Vagina (tissue), 2 donors: ENCODE data around the gene URI1. TPM values are rescaled to one million over a fixed set of nuclear protein-coding genes. Genes with fewer than 3 reads are reported as not detected.

Experiments
- DNase-seq, 2 donors: peaks; one replicate each; pipeline ENCODE4 v3.0.0-alpha.2; 2017; ENCODE audit errors: extremely low spot score in 2 of 2
- H3K27ac ChIP-seq: fragments of 200-600 bp; sonication (generic); one replicate; pipeline ENCODE4 v1.5.1; 2019
- H3K27me3 ChIP-seq: fragments of 200-600 bp; sonication (generic); one replicate; pipeline ENCODE4 v1.5.1; 2019
- H3K36me3 ChIP-seq, 2 donors: fragments of 200-600 bp; sonication (generic); one replicate each; pipeline ENCODE4 v1.5.1; 2017 to 2019
- H3K4me1 ChIP-seq: fragments of 200-600 bp; sonication (generic); one replicate; pipeline ENCODE4 v1.5.1; 2019
- H3K4me3 ChIP-seq, 2 donors: fragments of 200-600 bp; sonication (generic); 1 replicate in 1 of 2; 2 replicates in 1 of 2; pipeline ENCODE4 v1.5.1; 2016 to 2019
- H3K9me3 ChIP-seq: fragments of 200-600 bp; sonication (generic); one replicate; pipeline ENCODE4 v1.5.1; 2019
- POLR2A ChIP-seq, 2 donors: fragments of 450-650 bp; IDR thresholded peaks; one replicate each; pipeline ENCODE4 v1.6.1; 2017; ENCODE audit warnings: antibody characterized with exemption in 2 of 2, mild to moderate bottlenecking in 2 of 2, moderate library complexity in 2 of 2
- POLR2AphosphoS5 ChIP-seq, 2 donors: sonication (generic); formaldehyde crosslinking; IDR thresholded peaks; one replicate each; pipeline ENCODE4 v1.9.0; 2017; ENCODE audit warnings: antibody characterized with exemption in 2 of 2, mild to moderate bottlenecking in 2 of 2, low read depth in 1 of 2; ENCODE audit not compliant: insufficient read depth in 1 of 2
- intact Hi-C: fragments of 100-400 bp; cut with DNase I; formaldehyde crosslinking; loops from one replicate; pipeline ENCODE4 v1.15.1; 2023
- total RNA-seq: library from RNA; depleted of rRNA; stranded (reverse); fragments of >200 nt; gene quantifications from one replicate; pipeline ENCODE4 v1.2.3, GENCODE V29; 2016
- TF ChIP-seq, protein P1 (sequence below), 3 experiments: fragments of 450-650 bp in 2 of 3; fragments of 200-600 bp in 1 of 3; sonication (generic) in 1 of 3; IDR thresholded peaks; one replicate each; pipeline ENCODE4 v1.5.1; 2017 to 2019; ENCODE audit warnings: antibody characterized with exemption in 3 of 3, mild to moderate bottlenecking in 2 of 3, moderate library complexity in 2 of 3

Gene URI1
- total RNA-seq, 1 donor from 2014 or later: 39.8 TPM

GRCh38 chr19:29971648-29972047 is 29.6 kb downstream of the URI1 start:
- peaks cover 38% of the 10 kb centered on the region for H3K4me1 ChIP-seq
- no peaks in the 10 kb centered on the region for H3K36me3 ChIP-seq
- H3K27ac ChIP-seq: no peak overlapping the region
- intact Hi-C loops: no loop called here
- TF ChIP-seq POLR2AphosphoS5 (IDR thresholded peaks at IDR 0.05; ENCODE audit: insufficient read depth in 1 of 2, low read depth in 1 of 2) (no peak), POLR2A (IDR thresholded peaks at IDR 0.05) (no peak)
- TF ChIP-seq, protein P1, sequence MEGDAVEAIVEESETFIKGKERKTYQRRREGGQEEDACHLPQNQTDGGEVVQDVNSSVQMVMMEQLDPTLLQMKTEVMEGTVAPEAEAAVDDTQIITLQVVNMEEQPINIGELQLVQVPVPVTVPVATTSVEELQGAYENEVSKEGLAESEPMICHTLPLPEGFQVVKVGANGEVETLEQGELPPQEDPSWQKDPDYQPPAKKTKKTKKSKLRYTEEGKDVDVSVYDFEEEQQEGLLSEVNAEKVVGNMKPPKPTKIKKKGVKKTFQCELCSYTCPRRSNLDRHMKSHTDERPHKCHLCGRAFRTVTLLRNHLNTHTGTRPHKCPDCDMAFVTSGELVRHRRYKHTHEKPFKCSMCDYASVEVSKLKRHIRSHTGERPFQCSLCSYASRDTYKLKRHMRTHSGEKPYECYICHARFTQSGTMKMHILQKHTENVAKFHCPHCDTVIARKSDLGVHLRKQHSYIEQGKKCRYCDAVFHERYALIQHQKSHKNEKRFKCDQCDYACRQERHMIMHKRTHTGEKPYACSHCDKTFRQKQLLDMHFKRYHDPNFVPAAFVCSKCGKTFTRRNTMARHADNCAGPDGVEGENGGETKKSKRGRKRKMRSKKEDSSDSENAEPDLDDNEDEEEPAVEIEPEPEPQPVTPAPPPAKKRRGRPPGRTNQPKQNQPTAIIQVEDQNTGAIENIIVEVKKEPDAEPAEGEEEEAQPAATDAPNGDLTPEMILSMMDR (IDR thresholded peaks at IDR 0.05): no peak
- no peak overlapping the region for H3K4me3 ChIP-seq
- DNase-seq: no peak
- no peaks in the 10 kb centered on the region for H3K9me3 ChIP-seq
- no peaks in the 10 kb centered on the region for H3K27me3 ChIP-seq

- Histone ChIP-seq H3K36me3 (no peaks in the 10 kb centered on the region), H3K4me3 (no peak overlapping the region), H3K27me3 (no peaks in the 10 kb centered on the region), H3K27ac (no peak overlapping the region), H3K9me3 (no peaks in the 10 kb centered on the region), H3K4me1 (peaks cover 37% of the 10 kb centered on the region)
- DNase-seq: no peak
- no peak for TF ChIP-seq POLR2AphosphoS5 (IDR thresholded peaks at IDR 0.05; ENCODE audit: insufficient read depth in 1 of 2, low read depth in 1 of 2)
- TF ChIP-seq, protein P1 (IDR thresholded peaks at IDR 0.05): no peak
- TF ChIP-seq POLR2A (IDR thresholded peaks at IDR 0.05): no peak
- intact Hi-C loops: no loop called here
Measured at GRCh38 chr19:29974701-29975100, 32.7 kb downstream of the URI1 start.

DNA sequence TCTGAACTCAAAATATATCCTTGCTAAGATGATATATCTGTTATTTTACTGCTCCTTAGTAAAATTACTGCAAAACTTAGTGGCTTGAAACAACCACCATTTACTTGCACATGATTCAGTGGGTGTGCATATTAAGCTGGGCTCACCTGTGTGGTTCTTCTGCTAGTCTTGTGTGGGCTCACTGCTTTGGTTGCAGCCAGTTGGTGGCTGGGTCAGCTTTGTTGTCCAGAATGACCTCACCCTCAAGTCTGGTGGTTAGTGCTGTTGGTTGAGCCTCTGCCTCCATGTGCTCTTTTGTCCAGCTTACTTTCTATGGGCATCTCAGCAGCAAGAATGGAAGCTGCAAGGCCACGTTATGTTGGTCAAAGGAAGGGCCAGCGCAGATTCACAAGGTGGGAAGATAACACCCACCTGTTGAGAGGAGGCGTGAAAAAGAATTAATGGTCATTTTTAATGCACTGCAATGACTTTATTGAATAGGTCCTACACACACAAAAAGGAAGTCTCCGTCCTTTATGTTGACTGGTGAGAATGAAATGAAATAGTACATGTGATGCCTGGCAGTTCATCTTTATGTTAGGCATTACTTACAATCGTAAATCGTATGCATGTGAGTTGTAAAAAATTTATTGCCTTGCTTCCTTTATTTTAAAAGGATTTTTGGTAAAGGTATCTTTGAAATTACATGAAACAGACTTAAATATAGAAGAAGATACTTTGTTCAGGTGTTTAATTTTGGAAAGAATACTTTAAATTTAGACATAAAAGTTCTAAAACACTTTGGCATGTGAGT is 34.3 kb downstream of the URI1 start:
- Histone ChIP-seq H3K4me1 (peaks cover 36% of the 10 kb centered on the region), H3K9me3 (no peaks in the 10 kb centered on the region), H3K36me3 (no peaks in the 10 kb centered on the region), H3K27me3 (no peaks in the 10 kb centered on the region), H3K4me3 (no peak overlapping the region), H3K27ac (no peak overlapping the region)
- intact Hi-C loops: no loop called here
- no peak for TF ChIP-seq POLR2AphosphoS5 (IDR thresholded peaks at IDR 0.05; ENCODE audit: insufficient read depth in 1 of 2, low read depth in 1 of 2)
- TF ChIP-seq POLR2A (IDR thresholded peaks at IDR 0.05): no peak
- TF ChIP-seq, protein P1 (IDR thresholded peaks at IDR 0.05): no peak
- no peak for DNase-seq

DNA sequence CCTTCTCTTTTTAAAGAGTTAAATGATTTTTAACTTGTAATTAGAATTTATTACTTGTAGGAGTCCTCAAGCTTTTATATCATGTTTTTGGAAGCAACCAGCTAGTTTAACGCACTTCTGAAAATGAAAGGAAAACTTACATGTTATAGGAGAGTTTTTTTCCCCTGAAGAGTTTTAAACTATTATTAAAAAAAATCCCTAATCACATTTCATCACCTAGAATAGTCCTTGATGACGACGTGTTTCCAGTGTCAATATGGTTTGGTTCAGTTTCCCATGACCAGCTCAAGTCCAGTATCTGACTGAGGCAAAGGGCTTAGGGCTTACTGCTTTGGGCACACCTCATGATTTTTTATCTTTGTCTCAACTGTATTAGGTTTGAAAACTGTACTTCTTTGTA is 36.0 kb downstream of the URI1 start:
- TF ChIP-seq, protein P1 (IDR thresholded peaks at IDR 0.05): no peak
- TF ChIP-seq POLR2AphosphoS5 (IDR thresholded peaks at IDR 0.05; ENCODE audit: insufficient read depth in 1 of 2, low read depth in 1 of 2) (no peak), POLR2A (IDR thresholded peaks at IDR 0.05) (no peak)
- H3K4me3 ChIP-seq: no peak overlapping the region
- no peaks in the 10 kb centered on the region for H3K36me3 ChIP-seq
- no peak overlapping the region for H3K27ac ChIP-seq
- H3K4me1 ChIP-seq: peaks cover 22% of the 10 kb centered on the region
- intact Hi-C loops: no loop called here
- no peak for DNase-seq
- H3K9me3 ChIP-seq: no peaks in the 10 kb centered on the region
- no peaks in the 10 kb centered on the region for H3K27me3 ChIP-seq

GRCh38 chr19:29983568-29983967 is 41.5 kb downstream of the URI1 start:
- TF ChIP-seq POLR2A (IDR thresholded peaks at IDR 0.05): no peak
- no peak for TF ChIP-seq POLR2AphosphoS5 (IDR thresholded peaks at IDR 0.05; ENCODE audit: insufficient read depth in 1 of 2, low read depth in 1 of 2)
- TF ChIP-seq, protein P1 (IDR thresholded peaks at IDR 0.05): no peak
- no peak overlapping the region for H3K27ac ChIP-seq
- H3K4me1 ChIP-seq: peaks cover 3% of the 10 kb centered on the region
- H3K36me3 ChIP-seq: no peaks in the 10 kb centered on the region
- H3K27me3 ChIP-seq: no peaks in the 10 kb centered on the region
- no peak overlapping the region for H3K4me3 ChIP-seq
- intact Hi-C loops: no loop called here
- DNase-seq: no peak
- no peaks in the 10 kb centered on the region for H3K9me3 ChIP-seq
